ENCODE results near the gene FAM50B.
A peak's percentile ranks its signal among the peaks of the same experiment; 100 is the strongest.

FAM50B gene

DNA sequence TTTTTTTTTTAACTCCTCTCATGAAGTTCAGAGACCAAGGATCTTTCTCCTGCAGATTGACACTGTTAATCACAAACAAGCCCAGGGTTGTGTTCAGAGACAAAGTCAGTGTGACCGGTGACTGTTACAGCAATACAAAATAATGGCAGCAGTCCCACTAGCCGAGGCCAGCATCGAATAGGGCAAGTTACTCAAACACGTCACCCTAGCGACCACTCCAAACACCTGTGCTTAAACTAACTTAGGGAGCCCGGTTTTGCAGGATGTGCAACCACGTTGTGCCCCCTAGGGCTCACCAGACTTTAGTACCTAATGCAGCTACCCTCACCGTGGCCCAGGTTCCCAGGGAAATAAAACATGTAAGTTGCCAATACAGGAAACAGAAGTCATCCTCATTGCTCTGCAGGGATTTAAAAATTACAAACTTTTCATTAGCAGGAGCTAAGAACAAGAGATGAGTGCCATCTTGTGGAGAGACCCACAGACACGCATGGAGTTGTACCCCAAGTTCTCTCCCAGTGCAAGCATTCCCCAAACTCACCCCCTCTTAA is 38.1 kb downstream of the FAM50B start:
- peaks cover 3% of the 10 kb centered on the region; the same call in 1 of the 2 replicates for H3K4me1 ChIP-seq (ENCODE audit: control insufficient read depth, insufficient read depth, low read length)
- H3K9ac ChIP-seq (ENCODE audit: low read depth, low read length) = no peak overlapping the region
- no peaks in the 10 kb centered on the region for H3K36me3 ChIP-seq (ENCODE audit: control insufficient read depth, insufficient read depth, low read length)

DNA sequence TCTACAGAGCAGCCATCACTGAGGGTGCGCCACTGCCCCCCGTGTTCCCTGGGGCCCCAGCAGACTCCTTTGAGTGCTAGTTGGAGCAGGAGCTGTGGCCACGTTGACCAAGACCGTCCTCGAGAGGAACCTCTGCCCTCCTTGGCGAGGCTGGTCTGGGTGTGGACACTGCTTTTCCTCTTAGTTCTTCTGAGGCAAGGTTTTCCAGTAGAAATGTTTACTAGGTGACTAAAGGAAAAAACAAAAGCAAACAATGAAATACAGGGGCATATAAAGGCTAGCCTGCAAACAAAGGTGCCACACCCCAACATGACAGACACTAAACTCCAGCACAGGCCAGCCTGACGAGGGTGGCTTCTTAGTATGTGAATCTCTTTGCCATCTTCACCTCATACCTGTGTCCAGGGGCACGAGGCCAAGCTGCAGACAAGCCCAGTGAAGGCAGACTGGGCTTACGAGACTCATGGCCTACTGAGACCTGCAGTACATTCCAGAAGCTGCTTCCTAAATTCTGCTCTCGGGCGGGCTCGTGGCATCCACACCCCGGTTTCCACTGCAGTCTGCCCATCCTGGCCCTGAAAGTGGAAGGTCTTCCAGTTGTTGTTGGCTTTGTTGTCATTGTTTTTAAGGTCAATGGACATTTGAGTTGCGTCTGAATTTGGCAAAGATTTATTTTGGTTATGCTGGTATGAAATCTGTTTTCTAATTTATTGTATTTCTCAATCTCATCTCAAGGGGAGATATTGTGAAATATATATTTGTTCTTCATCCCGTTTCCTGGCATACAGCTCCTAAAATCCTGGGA is 39.2 kb downstream of the FAM50B start:
- Histone ChIP-seq H3K27ac (ENCODE audit: low read depth, low read length) (no peak overlapping the region), H3K9ac (ENCODE audit: low read depth, low read length) (no peak overlapping the region), H3K4me3 (ENCODE audit: low read depth, low read length) (no peak overlapping the region), H3K9me3 (ENCODE audit: control insufficient read depth, insufficient read depth, low read length) (no peaks in the 10 kb centered on the region), H3K36me3 (ENCODE audit: control insufficient read depth, insufficient read depth, low read length) (no peaks in the 10 kb centered on the region), H3K27me3 (ENCODE audit: control insufficient read depth, insufficient read depth, low read length) (no peaks in the 10 kb centered on the region), H3K4me1 (ENCODE audit: control insufficient read depth, insufficient read depth, low read length) (peaks cover 3% of the 10 kb centered on the region; the same call in 1 of the 2 replicates)

More for the DNA sequence above, 38.1 kb downstream of the FAM50B start:
- H3K4me3 ChIP-seq (ENCODE audit: low read depth, low read length) = no peak overlapping the region
- H3K9me3 ChIP-seq (ENCODE audit: control insufficient read depth, insufficient read depth, low read length) = no peaks in the 10 kb centered on the region
- H3K27me3 ChIP-seq (ENCODE audit: control insufficient read depth, insufficient read depth, low read length) = no peaks in the 10 kb centered on the region
- no peak overlapping the region for H3K27ac ChIP-seq (ENCODE audit: low read depth, low read length)

DNA sequence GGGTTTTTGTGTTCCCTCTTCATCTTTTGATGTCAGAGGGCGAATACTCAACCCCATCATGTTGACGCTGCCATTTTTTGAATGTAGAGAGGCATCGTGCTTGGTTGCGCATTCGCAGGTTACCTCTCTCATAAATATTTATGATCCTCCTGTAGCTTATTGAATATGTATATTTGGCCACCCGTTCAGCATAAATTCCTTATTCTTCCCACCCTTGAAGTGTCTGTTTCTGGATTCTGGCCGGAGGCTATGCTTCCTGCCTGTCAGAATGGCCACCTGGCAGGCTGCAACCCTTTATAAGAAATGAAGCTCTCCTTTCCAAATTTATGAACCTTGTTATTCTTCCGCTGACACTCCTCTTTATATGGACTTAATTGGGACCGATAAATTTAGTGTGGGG is 40.9 kb downstream of the FAM50B start:
- no peak overlapping the region for H3K4me3 ChIP-seq (ENCODE audit: low read depth, low read length)
- H3K4me1 ChIP-seq (ENCODE audit: control insufficient read depth, insufficient read depth, low read length) = peaks cover 13% of the 10 kb centered on the region
- no peaks in the 10 kb centered on the region for H3K9me3 ChIP-seq (ENCODE audit: control insufficient read depth, insufficient read depth, low read length)
- H3K27me3 ChIP-seq (ENCODE audit: control insufficient read depth, insufficient read depth, low read length) = no peaks in the 10 kb centered on the region
- H3K9ac ChIP-seq (ENCODE audit: low read depth, low read length) = no peak overlapping the region
- H3K36me3 ChIP-seq (ENCODE audit: control insufficient read depth, insufficient read depth, low read length) = no peaks in the 10 kb centered on the region
- H3K27ac ChIP-seq (ENCODE audit: low read depth, low read length) = no peak overlapping the region

DNA sequence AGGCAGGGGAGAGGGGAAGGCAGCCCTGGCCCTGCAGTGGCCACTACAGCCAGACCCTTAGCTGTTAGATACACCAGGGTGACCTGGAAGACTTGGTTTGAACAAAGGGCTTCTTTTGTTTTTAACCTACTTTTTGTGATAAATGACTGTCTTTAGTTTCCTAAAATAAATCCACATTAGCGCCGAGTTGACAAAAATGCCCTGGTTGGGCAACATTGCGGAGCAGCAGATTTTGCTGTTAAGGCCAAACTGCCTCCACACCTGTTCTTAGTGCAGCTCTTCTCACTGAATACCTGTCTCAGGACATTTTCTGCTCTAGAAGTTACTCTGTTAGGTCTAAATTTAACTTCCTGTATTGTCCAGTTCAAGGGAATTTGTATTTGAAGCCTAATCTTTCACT is 42.7 kb downstream of the FAM50B start:
- H3K9me3 ChIP-seq (ENCODE audit: control insufficient read depth, insufficient read depth, low read length) = no peaks in the 10 kb centered on the region
- H3K4me3 ChIP-seq (ENCODE audit: low read depth, low read length) = no peak overlapping the region
- no peaks in the 10 kb centered on the region for H3K36me3 ChIP-seq (ENCODE audit: control insufficient read depth, insufficient read depth, low read length)
- H3K27ac ChIP-seq (ENCODE audit: low read depth, low read length) = no peak overlapping the region
- H3K9ac ChIP-seq (ENCODE audit: low read depth, low read length) = no peak overlapping the region
- peaks cover 21% of the 10 kb centered on the region for H3K4me1 ChIP-seq (ENCODE audit: control insufficient read depth, insufficient read depth, low read length)
- no peaks in the 10 kb centered on the region for H3K27me3 ChIP-seq (ENCODE audit: control insufficient read depth, insufficient read depth, low read length)

DNA sequence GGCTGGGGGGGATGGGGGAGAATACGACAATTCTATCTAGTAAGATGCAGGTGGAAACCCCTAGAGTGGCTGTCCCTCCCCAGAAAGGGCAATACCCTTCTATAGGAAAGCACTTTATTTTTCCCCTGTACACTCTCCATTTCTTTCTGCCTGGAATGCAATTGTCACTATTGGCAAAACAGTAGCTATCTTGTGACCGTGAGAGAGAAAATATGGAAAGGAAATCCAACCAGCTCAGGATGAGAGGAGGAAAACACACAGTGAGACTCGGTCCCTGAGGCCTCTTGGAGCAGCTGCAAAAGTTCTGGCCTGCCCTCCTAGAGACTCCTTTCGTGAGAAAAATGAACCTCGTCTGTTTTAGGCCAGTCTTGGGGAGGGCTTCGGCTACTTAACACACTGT is 43.4 kb downstream of the FAM50B start:
- Histone ChIP-seq H3K9ac (ENCODE audit: low read depth, low read length) (no peak overlapping the region), H3K9me3 (ENCODE audit: control insufficient read depth, insufficient read depth, low read length) (no peaks in the 10 kb centered on the region), H3K27me3 (ENCODE audit: control insufficient read depth, insufficient read depth, low read length) (no peaks in the 10 kb centered on the region), H3K27ac (ENCODE audit: low read depth, low read length) (no peak overlapping the region), H3K36me3 (ENCODE audit: control insufficient read depth, insufficient read depth, low read length) (no peaks in the 10 kb centered on the region), H3K4me1 (ENCODE audit: control insufficient read depth, insufficient read depth, low read length) (peaks cover 21% of the 10 kb centered on the region), H3K4me3 (ENCODE audit: low read depth, low read length) (no peak overlapping the region)

DNA sequence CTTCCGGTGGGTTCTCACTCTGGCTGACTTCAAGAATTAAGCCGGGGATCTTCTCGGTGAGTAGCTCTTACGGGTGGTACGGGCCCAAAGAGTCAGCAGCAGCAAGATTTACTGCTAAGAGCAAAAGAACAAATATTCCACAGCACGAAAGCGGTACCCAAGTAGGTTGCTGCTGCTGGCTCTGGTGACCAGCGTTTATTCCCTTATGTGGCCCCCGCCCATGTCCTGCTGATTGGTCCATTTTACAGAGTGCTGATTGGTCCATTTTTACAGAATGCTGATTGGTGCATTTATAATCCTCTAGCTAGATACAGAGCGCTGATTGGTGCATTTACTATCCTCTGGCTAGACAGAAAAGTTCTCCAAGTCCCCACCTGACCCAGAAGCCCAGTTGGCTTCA is 44.3 kb downstream of the FAM50B start:
- no peak overlapping the region for H3K27ac ChIP-seq (ENCODE audit: low read depth, low read length)
- H3K4me1 ChIP-seq (ENCODE audit: control insufficient read depth, insufficient read depth, low read length) = peaks cover 21% of the 10 kb centered on the region
- H3K9me3 ChIP-seq (ENCODE audit: control insufficient read depth, insufficient read depth, low read length) = no peaks in the 10 kb centered on the region
- H3K9ac ChIP-seq (ENCODE audit: low read depth, low read length) = no peak overlapping the region
- H3K4me3 ChIP-seq (ENCODE audit: low read depth, low read length) = no peak overlapping the region
- H3K27me3 ChIP-seq (ENCODE audit: control insufficient read depth, insufficient read depth, low read length) = no peaks in the 10 kb centered on the region
- no peaks in the 10 kb centered on the region for H3K36me3 ChIP-seq (ENCODE audit: control insufficient read depth, insufficient read depth, low read length)

DNA sequence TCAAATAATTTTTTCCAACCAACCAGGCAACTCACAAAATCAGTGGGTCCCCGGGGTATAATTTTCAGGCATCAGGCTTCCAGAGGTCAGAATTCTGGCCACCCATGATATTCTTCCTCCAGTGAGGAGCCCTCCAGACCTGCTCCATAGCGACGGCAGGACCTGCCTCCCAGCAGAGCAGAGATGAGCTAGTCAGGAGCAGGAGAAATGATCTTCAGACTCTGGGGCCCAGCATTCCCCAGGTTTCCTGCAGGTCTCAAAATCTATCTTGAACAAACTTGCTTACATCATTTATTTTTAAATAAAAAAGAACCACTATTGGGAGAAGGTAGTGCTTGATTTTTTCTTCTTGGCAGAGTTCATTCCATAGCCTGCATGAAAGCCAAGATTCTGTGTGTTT is 44.7 kb downstream of the FAM50B start:
- no peaks in the 10 kb centered on the region for H3K36me3 ChIP-seq (ENCODE audit: control insufficient read depth, insufficient read depth, low read length)
- no peak overlapping the region for H3K4me3 ChIP-seq (ENCODE audit: low read depth, low read length)
- no peak overlapping the region for H3K9ac ChIP-seq (ENCODE audit: low read depth, low read length)
- H3K4me1 ChIP-seq (ENCODE audit: control insufficient read depth, insufficient read depth, low read length) = peaks cover 21% of the 10 kb centered on the region
- no peaks in the 10 kb centered on the region for H3K9me3 ChIP-seq (ENCODE audit: control insufficient read depth, insufficient read depth, low read length)
- H3K27me3 ChIP-seq (ENCODE audit: control insufficient read depth, insufficient read depth, low read length) = no peaks in the 10 kb centered on the region
- no peak overlapping the region for H3K27ac ChIP-seq (ENCODE audit: low read depth, low read length)

DNA sequence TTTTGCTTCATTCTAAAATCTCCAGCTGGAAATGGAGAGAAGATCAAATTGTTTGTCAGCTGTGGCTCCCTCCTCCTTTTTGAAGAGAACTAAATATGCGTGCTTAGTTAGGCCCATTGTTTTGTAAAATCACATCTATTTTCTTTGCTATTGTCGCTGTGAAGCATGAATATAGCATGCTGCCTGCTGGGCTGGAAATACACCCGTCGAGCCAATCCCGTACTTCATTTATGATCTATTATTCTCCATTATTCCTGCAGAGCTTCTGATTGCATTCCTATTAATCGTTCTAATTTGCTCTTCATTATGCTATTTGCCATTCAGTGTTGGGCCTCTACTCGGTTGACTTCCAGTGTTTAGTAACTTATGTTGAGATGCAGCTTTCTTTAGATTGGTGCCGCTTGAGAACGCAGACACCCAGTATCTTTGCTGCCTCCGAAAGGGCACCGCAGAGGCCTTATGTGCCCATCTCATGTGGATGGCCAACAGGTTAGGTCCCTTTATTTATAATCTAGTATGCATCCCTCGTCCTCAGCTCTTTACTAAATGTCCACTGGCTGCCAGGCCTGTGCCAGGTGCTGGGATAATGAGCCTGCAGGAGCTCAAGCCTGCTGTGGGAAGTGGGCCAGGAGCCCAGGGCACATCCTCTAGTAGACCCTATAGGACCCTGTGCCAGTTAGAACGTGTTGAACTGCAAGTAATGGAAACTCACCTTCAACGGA is 45.6 kb downstream of the FAM50B start:
- Histone ChIP-seq H3K27me3 (ENCODE audit: control insufficient read depth, insufficient read depth, low read length) (no peaks in the 10 kb centered on the region), H3K27ac (ENCODE audit: low read depth, low read length) (peak overlapping the region; percentile 53), H3K9me3 (ENCODE audit: control insufficient read depth, insufficient read depth, low read length) (no peaks in the 10 kb centered on the region), H3K9ac (ENCODE audit: low read depth, low read length) (no peak overlapping the region), H3K4me1 (ENCODE audit: control insufficient read depth, insufficient read depth, low read length) (peaks cover 21% of the 10 kb centered on the region), H3K4me3 (ENCODE audit: low read depth, low read length) (no peak overlapping the region; the same call in 1 of the 2 replicates), H3K36me3 (ENCODE audit: control insufficient read depth, insufficient read depth, low read length) (no peaks in the 10 kb centered on the region)

DNA sequence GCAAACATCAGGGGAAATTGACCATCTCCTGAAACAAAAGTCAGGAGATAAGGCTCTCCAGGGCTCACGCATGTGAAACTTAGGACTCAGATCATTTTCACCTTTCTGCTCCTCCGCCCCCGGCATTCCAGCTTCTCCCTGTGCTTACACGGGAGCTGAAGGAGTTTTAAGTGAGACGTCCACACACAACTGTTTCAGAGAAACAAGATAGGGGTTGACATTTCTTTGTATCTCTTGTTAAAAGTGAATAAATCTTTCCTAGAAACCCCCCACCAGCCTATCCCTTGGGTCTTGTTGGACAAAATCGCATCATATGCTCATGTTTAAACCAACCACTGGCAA is 46.1 kb downstream of the FAM50B start:
- Histone ChIP-seq H3K27me3 (ENCODE audit: control insufficient read depth, insufficient read depth, low read length) (no peaks in the 10 kb centered on the region), H3K9me3 (ENCODE audit: control insufficient read depth, insufficient read depth, low read length) (no peaks in the 10 kb centered on the region), H3K4me3 (ENCODE audit: low read depth, low read length) (no peak overlapping the region), H3K9ac (ENCODE audit: low read depth, low read length) (no peak overlapping the region), H3K36me3 (ENCODE audit: control insufficient read depth, insufficient read depth, low read length) (no peaks in the 10 kb centered on the region), H3K4me1 (ENCODE audit: control insufficient read depth, insufficient read depth, low read length) (peaks cover 21% of the 10 kb centered on the region), H3K27ac (ENCODE audit: low read depth, low read length) (peak overlapping the region; percentile 53)

DNA sequence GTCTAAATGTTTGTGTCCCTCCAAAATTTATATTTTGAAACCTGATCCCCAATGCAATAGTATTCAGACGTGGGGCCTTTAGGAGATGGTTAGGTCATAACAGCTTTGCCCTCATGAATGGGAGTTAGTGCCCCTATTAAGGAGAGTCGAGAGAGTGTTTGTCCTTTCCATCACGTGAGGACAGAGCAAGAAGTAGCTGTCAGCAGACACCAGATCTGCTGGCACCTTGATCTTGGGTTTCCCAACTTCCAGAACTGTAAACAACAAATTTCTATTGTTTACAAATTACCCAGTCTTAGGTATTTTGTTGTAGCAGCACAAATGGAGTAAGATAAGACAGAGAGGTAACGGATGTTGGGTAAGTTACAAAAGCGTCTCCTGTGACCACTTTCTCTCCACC is 46.6 kb downstream of the FAM50B start:
- Histone ChIP-seq H3K9ac (ENCODE audit: low read depth, low read length) (no peak overlapping the region), H3K4me3 (ENCODE audit: low read depth, low read length) (no peak overlapping the region), H3K27me3 (ENCODE audit: control insufficient read depth, insufficient read depth, low read length) (no peaks in the 10 kb centered on the region), H3K4me1 (ENCODE audit: control insufficient read depth, insufficient read depth, low read length) (peaks cover 21% of the 10 kb centered on the region), H3K27ac (ENCODE audit: low read depth, low read length) (peak overlapping the region; percentile 28), H3K9me3 (ENCODE audit: control insufficient read depth, insufficient read depth, low read length) (no peaks in the 10 kb centered on the region), H3K36me3 (ENCODE audit: control insufficient read depth, insufficient read depth, low read length) (no peaks in the 10 kb centered on the region)
